Activated T-cell treated with anti-CD3 and anti-CD28 coated beads, Interleukin-2, amount 50 U/mL, for 72 hours (primary cell): ENCODE measurements around the gene FAM47B. TPM values are rescaled to one million over a fixed set of nuclear protein-coding genes. Genes with fewer than 3 reads are reported as not detected.

Experiments
- ATAC-seq, 2 donors: fragments of 150-1000 bp; cut with Tn5 transposase; replicated peaks in 1 of 2; 2 replicates each; pipeline ENCODE4 v1.10.0; 2021; ENCODE audit warnings: moderate library complexity in 2 of 2, mild to moderate bottlenecking in 1 of 2
- DNase-seq, 2 donors: peaks; one replicate each; pipeline ENCODE4 v3.0.0; 2021 to 2022; ENCODE audit warnings: mixed read lengths in 1 of 2
- H3K27ac Mint-ChIP-seq: one replicate; pipeline ENCODE4 v1.8.0; 2022; ENCODE audit warnings: mild to moderate bottlenecking, moderate library complexity, mixed read lengths
- H3K27me3 Mint-ChIP-seq: one replicate; pipeline ENCODE4 v1.8.0; 2022; ENCODE audit warnings: low read depth, mixed read lengths
- H3K36me3 Mint-ChIP-seq, 2 donors: one replicate each; pipeline ENCODE4 v1.8.0; 2022; ENCODE audit warnings: mixed read lengths in 2 of 2, mild to moderate bottlenecking in 1 of 2; ENCODE audit not compliant: insufficient read depth in 2 of 2
- H3K4me1 Mint-ChIP-seq: one replicate; pipeline ENCODE4 v1.8.0; 2022; ENCODE audit warnings: low read depth, mixed read lengths
- H3K4me3 Mint-ChIP-seq, 2 donors: one replicate each; pipeline ENCODE4 v1.8.0; 2022; ENCODE audit warnings: mild to moderate bottlenecking in 2 of 2, mixed read lengths in 2 of 2, moderate library complexity in 2 of 2
- H3K9me3 Mint-ChIP-seq, 2 donors: one replicate each; pipeline ENCODE4 v1.8.0; 2022; ENCODE audit warnings: mixed read lengths in 2 of 2
- total RNA-seq, 2 donors: library from RNA; stranded (reverse); gene quantifications; one replicate each; pipeline ENCODE4 v1.2.3, GENCODE V29; 2022

FAM47B gene
- total RNA-seq, result not detected

- no peak for ATAC-seq
- Mint-ChIP-seq H3K36me3 (peaks cover 0 to 4% of the 10 kb centered on the region in 2 donors), H3K27me3 (no peaks in the 10 kb centered on the region), H3K4me3 (no peak within 1 kb of the TSS), H3K9me3 (peaks cover 0 to 1% of the 10 kb centered on the region in 2 donors), H3K27ac (no peak within 1 kb of the TSS), H3K4me1 (no peaks in the 10 kb centered on the region)
- DNase-seq, result no peak
These were observed at the start of gene FAM47B for GRCh38 chrX:34942496-34942895. Gene FAM47B, plus strand, starts transcription at chrX:34942796. Its CDS starts 36 bp downstream, at chrX:34942832.

DNA sequence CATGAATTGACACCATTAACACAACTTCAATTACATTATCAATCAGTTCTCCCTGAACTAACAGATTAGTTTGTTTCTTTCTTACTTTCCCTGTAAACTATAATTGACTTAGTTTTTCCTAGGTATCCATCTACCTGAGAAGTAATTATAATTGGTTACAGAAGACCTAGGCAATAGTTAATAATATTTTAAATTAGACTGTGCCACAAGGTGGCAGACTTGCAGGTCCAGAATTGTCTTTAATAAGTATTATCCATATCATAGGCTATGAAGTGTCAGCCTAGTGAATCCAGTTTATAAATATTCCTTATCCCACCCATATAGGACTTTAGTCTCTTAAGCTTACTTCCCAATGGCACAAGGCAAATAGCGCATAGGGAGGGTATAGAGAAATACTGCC lies 48.9 kb upstream of the FAM47B start:
- DNase-seq (no peak), ATAC-seq (no peak)
- Mint-ChIP-seq H3K27me3 (no peaks in the 10 kb centered on the region), H3K4me1 (no peaks in the 10 kb centered on the region), H3K9me3 (peaks cover 0 to 2% of the 10 kb centered on the region in 2 donors), H3K27ac (no peak overlapping the region), H3K4me3 (no peak overlapping the region), H3K36me3 (peaks cover 1% of the 10 kb centered on the region in 2 donors)

GRCh38 chrX:34900691-34901090 lies 41.9 kb upstream of the FAM47B start:
- peaks cover 0 to 5% of the 10 kb centered on the region in 2 donors for H3K9me3 Mint-ChIP-seq
- ATAC-seq, result no peak

GRCh38 chrX:34901761-34902160 lies 40.8 kb upstream of the FAM47B start:
- Mint-ChIP-seq H3K27me3 (no peaks in the 10 kb centered on the region), H3K4me3 (no peak overlapping the region), H3K4me1 (no peaks in the 10 kb centered on the region), H3K9me3 (peaks cover 2 to 7% of the 10 kb centered on the region in 2 donors), H3K36me3 (peaks cover 1% of the 10 kb centered on the region in 2 donors), H3K27ac (no peak overlapping the region)
- DNase-seq, result no peak
- no peak for ATAC-seq

More at GRCh38 chrX:34900691-34901090, 41.9 kb upstream of the FAM47B start:
- DNase-seq, result no peak
- H3K4me1 Mint-ChIP-seq, result no peaks in the 10 kb centered on the region
- peaks cover 1% of the 10 kb centered on the region in 2 donors for H3K36me3 Mint-ChIP-seq
- no peak overlapping the region for H3K4me3 Mint-ChIP-seq
- H3K27ac Mint-ChIP-seq, result no peak overlapping the region
- H3K27me3 Mint-ChIP-seq, result no peaks in the 10 kb centered on the region

GRCh38 chrX:34903316-34903715 lies 39.3 kb upstream of the FAM47B start:
- ATAC-seq, result no peak
- Mint-ChIP-seq H3K4me1 (no peaks in the 10 kb centered on the region), H3K4me3 (no peak overlapping the region), H3K27me3 (no peaks in the 10 kb centered on the region), H3K27ac (no peak overlapping the region), H3K9me3 (peaks cover 2 to 7% of the 10 kb centered on the region in 2 donors), H3K36me3 (peaks cover 0 to 1% of the 10 kb centered on the region in 2 donors)
- DNase-seq, result no peak

- no peak for DNase-seq
- Mint-ChIP-seq H3K4me1 (no peaks in the 10 kb centered on the region), H3K36me3 (no peaks in the 10 kb centered on the region), H3K27ac (no peak overlapping the region), H3K9me3 (peaks cover 6 to 9% of the 10 kb centered on the region in 2 donors), H3K4me3 (no peak overlapping the region), H3K27me3 (no peaks in the 10 kb centered on the region)
- ATAC-seq, result no peak
These were observed 33.4 kb upstream of the FAM47B start for GRCh38 chrX:34909151-34909550.

GRCh38 chrX:34915463-34916225 lies 27.0 kb upstream of the FAM47B start:
- no peaks in the 10 kb centered on the region for H3K4me1 Mint-ChIP-seq
- no peak for DNase-seq
- H3K36me3 Mint-ChIP-seq, result no peaks in the 10 kb centered on the region
- H3K9me3 Mint-ChIP-seq, result peaks cover 2 to 5% of the 10 kb centered on the region in 2 donors
- H3K27me3 Mint-ChIP-seq, result no peaks in the 10 kb centered on the region
- no peak for ATAC-seq
- H3K27ac Mint-ChIP-seq, result no peak overlapping the region
- no peak overlapping the region for H3K4me3 Mint-ChIP-seq

- H3K4me3 Mint-ChIP-seq, result no peak overlapping the region
- H3K27me3 Mint-ChIP-seq, result no peaks in the 10 kb centered on the region
- no peaks in the 10 kb centered on the region for H3K4me1 Mint-ChIP-seq
- H3K27ac Mint-ChIP-seq, result no peak overlapping the region
- DNase-seq (no peak), ATAC-seq (no peak)
- H3K36me3 Mint-ChIP-seq, result no peaks in the 10 kb centered on the region
- H3K9me3 Mint-ChIP-seq, result peaks cover 2 to 3% of the 10 kb centered on the region in 2 donors
These were observed 25.4 kb upstream of the FAM47B start for GRCh38 chrX:34917146-34917545.

DNA sequence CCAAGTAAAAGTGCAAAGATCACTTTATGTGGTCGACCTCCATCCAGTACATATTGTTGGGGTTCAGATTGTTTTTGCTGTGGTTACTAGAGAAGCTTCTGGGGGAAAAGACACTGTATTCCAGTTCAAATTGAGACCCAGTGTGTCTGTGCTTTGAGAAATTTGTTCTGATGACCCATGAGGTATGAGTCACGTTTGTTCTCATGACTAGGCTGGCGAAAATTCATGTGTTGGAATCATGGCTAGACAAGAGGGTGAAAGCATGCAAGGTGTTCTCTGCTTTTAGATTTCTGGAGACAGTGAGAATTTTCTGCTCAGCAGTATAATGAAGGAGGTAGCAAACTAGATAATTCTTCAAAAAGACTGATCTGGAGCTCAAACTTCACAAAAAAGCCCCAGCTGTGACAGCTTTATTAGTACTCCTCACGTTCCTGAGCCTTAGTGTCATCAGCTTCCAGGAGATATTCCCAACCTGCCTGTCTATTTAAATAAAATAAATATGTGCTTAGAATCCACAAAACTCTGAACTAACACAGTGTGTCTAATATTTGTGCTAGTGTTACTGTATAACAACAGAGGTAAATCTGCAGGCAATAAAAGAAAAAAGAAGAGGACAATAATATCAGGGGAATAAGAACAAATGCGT lies 24.4 kb upstream of the FAM47B start:
- ATAC-seq, result no peak
- Mint-ChIP-seq H3K9me3 (peaks cover 2% of the 10 kb centered on the region in 2 donors), H3K4me1 (no peaks in the 10 kb centered on the region), H3K27me3 (no peaks in the 10 kb centered on the region), H3K36me3 (no peaks in the 10 kb centered on the region), H3K4me3 (no peak overlapping the region), H3K27ac (no peak overlapping the region)
- DNase-seq, result no peak

DNA sequence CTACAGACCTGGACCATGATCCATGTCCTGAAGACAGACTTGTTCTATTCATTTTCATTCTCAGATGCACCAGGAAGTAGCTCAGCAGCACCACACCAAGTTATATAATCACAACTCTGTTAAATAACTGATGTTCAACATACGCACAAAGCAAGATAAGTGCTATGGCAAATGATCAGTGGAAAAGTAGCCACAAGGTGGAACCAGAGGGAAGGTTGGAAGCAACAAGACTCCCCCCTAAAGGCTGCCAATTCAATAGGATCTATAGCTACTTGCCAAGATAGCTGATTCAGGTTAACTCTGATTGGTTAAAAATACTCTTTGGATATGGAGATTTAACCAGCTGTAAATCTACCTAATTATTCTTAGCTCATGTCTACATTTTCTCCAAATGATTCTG lies 23.7 kb upstream of the FAM47B start:
- H3K4me3 Mint-ChIP-seq, result no peak overlapping the region
- no peaks in the 10 kb centered on the region for H3K4me1 Mint-ChIP-seq
- H3K9me3 Mint-ChIP-seq, result peaks cover 2 to 3% of the 10 kb centered on the region in 2 donors
- DNase-seq (no peak), ATAC-seq (no peak)
- no peaks in the 10 kb centered on the region for H3K36me3 Mint-ChIP-seq
- H3K27ac Mint-ChIP-seq, result no peak overlapping the region
- H3K27me3 Mint-ChIP-seq, result no peaks in the 10 kb centered on the region

- no peaks in the 10 kb centered on the region for H3K36me3 Mint-ChIP-seq
- H3K27ac Mint-ChIP-seq, result no peak overlapping the region
- DNase-seq (no peak), ATAC-seq (no peak)
- H3K9me3 Mint-ChIP-seq, result peaks cover 1 to 3% of the 10 kb centered on the region in 2 donors
- no peaks in the 10 kb centered on the region for H3K4me1 Mint-ChIP-seq
- no peak overlapping the region for H3K4me3 Mint-ChIP-seq
- peaks cover 12% of the 10 kb centered on the region for H3K27me3 Mint-ChIP-seq
These were observed 14.7 kb upstream of the FAM47B start for GRCh38 chrX:34927866-34928265.

GRCh38 chrX:34943235-34943634 lies 639 bp downstream of the FAM47B start:
- no peaks in the 10 kb centered on the region for H3K27me3 Mint-ChIP-seq
- no peak overlapping the region for H3K4me3 Mint-ChIP-seq
- DNase-seq (no peak), ATAC-seq (no peak)
- H3K9me3 Mint-ChIP-seq, result peaks cover 0 to 1% of the 10 kb centered on the region in 2 donors
- H3K36me3 Mint-ChIP-seq, result peaks cover 0 to 4% of the 10 kb centered on the region in 2 donors
- H3K27ac Mint-ChIP-seq, result no peak overlapping the region
- no peaks in the 10 kb centered on the region for H3K4me1 Mint-ChIP-seq

- Mint-ChIP-seq H3K27me3 (no peaks in the 10 kb centered on the region), H3K4me3 (no peak overlapping the region), H3K9me3 (peaks cover 2% of the 10 kb centered on the region in 2 donors), H3K27ac (no peak overlapping the region), H3K4me1 (no peaks in the 10 kb centered on the region), H3K36me3 (no peaks in the 10 kb centered on the region)
- DNase-seq (no peak), ATAC-seq (no peak)
These were observed 14.3 kb downstream of the FAM47B start for GRCh38 chrX:34956916-34957315.
